ENCODE results near the gene TEAD1.

- TF ChIP-seq CTCF (conservative IDR thresholded peaks at IDR 0.05) (no peak), EZH2 (IDR thresholded peaks at IDR 0.05; ENCODE audit: low read depth) (no peak)
Measured at GRCh38 chr11:12813371-12814225, 139.4 kb downstream of the TEAD1 start.
